OCI-LY1 (cell line): ENCODE data around the gene TAS2R19.

ENCODE experiments used
- EZH2 ChIP-seq: fragments of 200-600 bp; sonication (generic), shearing (Covaris generic); IDR thresholded peaks from 2 replicates; pipeline ENCODE4 v1.8.0; 2017; ENCODE audit warnings: borderline replicate concordance, mixed run types, mild to moderate bottlenecking, antibody characterized with exemption, low read length, moderate library complexity, mixed read lengths
- TF ChIP-seq, protein P1 (sequence below): fragments of 200-600 bp; sonication (generic), shearing (Covaris generic); IDR thresholded peaks from 2 replicates; pipeline ENCODE4 v1.5.1; 2017; ENCODE audit warnings: mild to moderate bottlenecking, antibody characterized with exemption, low read length, moderate library complexity, mixed read lengths

GRCh38 chr12:11031307-11031706 is 8.9 kb upstream of the TAS2R19 start, which contains the start of gene TAS2R31:
- no peak for TF ChIP-seq EZH2
- TF ChIP-seq, protein P1, sequence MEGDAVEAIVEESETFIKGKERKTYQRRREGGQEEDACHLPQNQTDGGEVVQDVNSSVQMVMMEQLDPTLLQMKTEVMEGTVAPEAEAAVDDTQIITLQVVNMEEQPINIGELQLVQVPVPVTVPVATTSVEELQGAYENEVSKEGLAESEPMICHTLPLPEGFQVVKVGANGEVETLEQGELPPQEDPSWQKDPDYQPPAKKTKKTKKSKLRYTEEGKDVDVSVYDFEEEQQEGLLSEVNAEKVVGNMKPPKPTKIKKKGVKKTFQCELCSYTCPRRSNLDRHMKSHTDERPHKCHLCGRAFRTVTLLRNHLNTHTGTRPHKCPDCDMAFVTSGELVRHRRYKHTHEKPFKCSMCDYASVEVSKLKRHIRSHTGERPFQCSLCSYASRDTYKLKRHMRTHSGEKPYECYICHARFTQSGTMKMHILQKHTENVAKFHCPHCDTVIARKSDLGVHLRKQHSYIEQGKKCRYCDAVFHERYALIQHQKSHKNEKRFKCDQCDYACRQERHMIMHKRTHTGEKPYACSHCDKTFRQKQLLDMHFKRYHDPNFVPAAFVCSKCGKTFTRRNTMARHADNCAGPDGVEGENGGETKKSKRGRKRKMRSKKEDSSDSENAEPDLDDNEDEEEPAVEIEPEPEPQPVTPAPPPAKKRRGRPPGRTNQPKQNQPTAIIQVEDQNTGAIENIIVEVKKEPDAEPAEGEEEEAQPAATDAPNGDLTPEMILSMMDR = no peak
